ENCODE measurements around the gene SETD6.
"Not testable (repeated sequence)": the region's sequence is repeated elsewhere in the genome, so short reads cannot be mapped to it uniquely, and the experiment has no call there.

SETD6 gene

DNA sequence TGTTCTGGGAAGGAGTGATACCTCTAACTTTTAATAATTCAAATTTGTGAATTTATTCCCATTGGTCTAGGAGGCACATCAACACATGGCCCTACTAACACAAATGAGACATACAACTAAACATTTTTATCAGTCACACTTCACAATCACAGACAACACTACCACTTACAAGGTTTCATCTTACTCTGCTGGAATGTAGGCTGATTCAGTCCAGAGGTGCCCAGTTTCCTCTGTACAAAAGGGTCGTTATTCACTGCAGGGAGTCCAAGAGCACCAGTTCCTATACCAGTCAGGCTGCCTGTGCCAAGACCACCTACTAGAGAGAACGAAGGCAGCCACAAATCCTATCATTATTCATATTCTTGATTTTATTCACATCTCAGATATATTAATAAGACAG is 41.4 kb downstream of the SETD6 start:
- H3K36me3 ChIP-seq (ENCODE audit: insufficient read depth, low read length), result peaks cover 100% of the 10 kb centered on the region

GRCh38 chr16:58563235-58563634 is 47.9 kb downstream of the SETD6 start:
- H3K9ac ChIP-seq (ENCODE audit: low read depth, low read length, poor library complexity, severe bottlenecking), result no peak overlapping the region
- peaks cover 84% of the 10 kb centered on the region for H3K36me3 ChIP-seq (ENCODE audit: insufficient read depth, low read length)
- peaks cover 33% of the 10 kb centered on the region for H4K20me1 ChIP-seq (ENCODE audit: insufficient read depth, low read length, poor library complexity, severe bottlenecking)

More for the DNA sequence above, 41.4 kb downstream of the SETD6 start:
- H3F3A ChIP-seq (ENCODE audit: low read depth), result no peaks in the 10 kb centered on the region
- no peak overlapping the region for H3K4me3 ChIP-seq (ENCODE audit: low read length, poor library complexity, severe bottlenecking)
- peaks cover 20% of the 10 kb centered on the region for H3K79me2 ChIP-seq (ENCODE audit: insufficient read depth, low read length)
- H2AFZ ChIP-seq (ENCODE audit: low read length), result no peak overlapping the region
- H3K4me2 ChIP-seq (ENCODE audit: low read depth, low read length, poor library complexity, severe bottlenecking), result no peak overlapping the region
- H3K9me3 ChIP-seq (ENCODE audit: insufficient read depth, low read depth, low read length), result no peaks in the 10 kb centered on the region
- no peaks in the 10 kb centered on the region for H3K4me1 ChIP-seq (ENCODE audit: insufficient read depth, low read length, poor library complexity, severe bottlenecking)
- H3K27me3 ChIP-seq (ENCODE audit: insufficient read depth, low read length, poor library complexity, severe bottlenecking), result no peaks in the 10 kb centered on the region
- TF ChIP-seq, protein P1, sequence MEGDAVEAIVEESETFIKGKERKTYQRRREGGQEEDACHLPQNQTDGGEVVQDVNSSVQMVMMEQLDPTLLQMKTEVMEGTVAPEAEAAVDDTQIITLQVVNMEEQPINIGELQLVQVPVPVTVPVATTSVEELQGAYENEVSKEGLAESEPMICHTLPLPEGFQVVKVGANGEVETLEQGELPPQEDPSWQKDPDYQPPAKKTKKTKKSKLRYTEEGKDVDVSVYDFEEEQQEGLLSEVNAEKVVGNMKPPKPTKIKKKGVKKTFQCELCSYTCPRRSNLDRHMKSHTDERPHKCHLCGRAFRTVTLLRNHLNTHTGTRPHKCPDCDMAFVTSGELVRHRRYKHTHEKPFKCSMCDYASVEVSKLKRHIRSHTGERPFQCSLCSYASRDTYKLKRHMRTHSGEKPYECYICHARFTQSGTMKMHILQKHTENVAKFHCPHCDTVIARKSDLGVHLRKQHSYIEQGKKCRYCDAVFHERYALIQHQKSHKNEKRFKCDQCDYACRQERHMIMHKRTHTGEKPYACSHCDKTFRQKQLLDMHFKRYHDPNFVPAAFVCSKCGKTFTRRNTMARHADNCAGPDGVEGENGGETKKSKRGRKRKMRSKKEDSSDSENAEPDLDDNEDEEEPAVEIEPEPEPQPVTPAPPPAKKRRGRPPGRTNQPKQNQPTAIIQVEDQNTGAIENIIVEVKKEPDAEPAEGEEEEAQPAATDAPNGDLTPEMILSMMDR (conservative IDR thresholded peaks at IDR 0.05; ENCODE audit: low read length), result no peak
- no peak for TF ChIP-seq EZH2phosphoT487 (IDR thresholded peaks at IDR 0.05; ENCODE audit: borderline replicate concordance)
- no peaks in the 10 kb centered on the region for H3K9me2 ChIP-seq (replicated peaks; ENCODE audit: low read depth, low read length)
- no peak overlapping the region for H3K9ac ChIP-seq (ENCODE audit: low read depth, low read length, poor library complexity, severe bottlenecking)
- H4K20me1 ChIP-seq (ENCODE audit: insufficient read depth, low read length, poor library complexity, severe bottlenecking), result peaks cover 20% of the 10 kb centered on the region

DNA sequence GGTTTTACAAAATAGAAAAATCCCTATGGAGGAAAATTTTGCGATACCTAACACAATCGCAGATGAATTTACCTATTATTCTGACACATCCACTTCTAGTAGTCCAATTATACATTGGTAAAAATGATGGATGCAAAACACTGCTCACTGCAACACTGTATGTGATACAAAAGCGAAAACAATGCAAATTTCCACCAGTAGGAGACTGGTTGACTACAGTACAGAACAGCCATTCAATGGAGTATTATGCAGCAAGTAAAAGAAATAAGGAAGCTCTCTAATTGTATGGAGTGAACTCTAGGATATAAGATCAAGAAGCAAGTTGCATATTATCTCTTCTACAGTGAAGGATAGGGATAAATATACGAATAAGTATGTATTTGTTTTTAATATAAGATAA is 48.5 kb downstream of the SETD6 start:
- peaks cover 35% of the 10 kb centered on the region for H4K20me1 ChIP-seq (ENCODE audit: insufficient read depth, low read length, poor library complexity, severe bottlenecking)
- no peaks in the 10 kb centered on the region for H3K4me1 ChIP-seq (ENCODE audit: insufficient read depth, low read length, poor library complexity, severe bottlenecking)
- no peak overlapping the region for H3K9ac ChIP-seq (ENCODE audit: low read depth, low read length, poor library complexity, severe bottlenecking)

More at GRCh38 chr16:58563235-58563634, 47.9 kb downstream of the SETD6 start:
- peaks cover 57% of the 10 kb centered on the region for H3K79me2 ChIP-seq (ENCODE audit: insufficient read depth, low read length)
- H2AFZ ChIP-seq (ENCODE audit: low read length), result no peak overlapping the region
- no peak overlapping the region for H3K4me2 ChIP-seq (ENCODE audit: low read depth, low read length, poor library complexity, severe bottlenecking)
- TF ChIP-seq, protein P1 (conservative IDR thresholded peaks at IDR 0.05; ENCODE audit: low read length), result no peak
- no peak for TF ChIP-seq EZH2phosphoT487 (IDR thresholded peaks at IDR 0.05; ENCODE audit: borderline replicate concordance)
- H3K27me3 ChIP-seq (ENCODE audit: insufficient read depth, low read length, poor library complexity, severe bottlenecking), result no peaks in the 10 kb centered on the region
- no peaks in the 10 kb centered on the region for H3K9me2 ChIP-seq (replicated peaks; ENCODE audit: low read depth, low read length)
- H3K4me3 ChIP-seq (ENCODE audit: low read length, poor library complexity, severe bottlenecking), result no peak overlapping the region
- no peaks in the 10 kb centered on the region; the same call in 1 of the 2 replicates for H3F3A ChIP-seq (ENCODE audit: low read depth)
- no peaks in the 10 kb centered on the region for H3K4me1 ChIP-seq (ENCODE audit: insufficient read depth, low read length, poor library complexity, severe bottlenecking)
- H3K9me3 ChIP-seq (ENCODE audit: insufficient read depth, low read depth, low read length), result no peaks in the 10 kb centered on the region

DNA sequence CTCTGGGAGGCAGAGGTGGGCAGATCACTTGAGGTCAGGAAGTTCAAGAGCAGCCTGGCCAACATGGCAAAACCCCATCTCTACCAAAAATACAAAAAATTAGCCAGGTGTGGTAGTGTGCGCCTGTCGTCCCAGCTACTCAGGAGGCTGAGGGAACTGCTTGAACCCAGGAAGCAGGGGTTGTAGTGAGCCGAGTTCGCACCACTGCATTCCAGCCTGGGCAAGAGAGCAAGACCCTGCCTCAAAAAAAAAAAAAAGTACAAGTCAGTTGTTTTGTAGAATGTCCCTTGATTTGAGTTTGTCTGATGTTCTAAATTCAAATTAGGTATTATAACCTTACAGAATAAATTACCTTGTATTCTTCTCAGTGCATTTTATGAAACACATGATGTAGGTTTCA is 50.4 kb downstream of the SETD6 start:
- H3K27me3 ChIP-seq (ENCODE audit: insufficient read depth, low read length, poor library complexity, severe bottlenecking); H3F3A ChIP-seq (ENCODE audit: low read depth); H2AFZ ChIP-seq (ENCODE audit: low read length); H3K9ac ChIP-seq (ENCODE audit: low read depth, low read length, poor library complexity, severe bottlenecking); H3K9me3 ChIP-seq (ENCODE audit: insufficient read depth, low read depth, low read length); H3K4me3 ChIP-seq (ENCODE audit: low read length, poor library complexity, severe bottlenecking); H3K4me1 ChIP-seq (ENCODE audit: insufficient read depth, low read length, poor library complexity, severe bottlenecking); H3K9me2 ChIP-seq (replicated peaks; ENCODE audit: low read depth, low read length); H3K4me2 ChIP-seq (ENCODE audit: low read depth, low read length, poor library complexity, severe bottlenecking): not testable (repeated sequence)
- Histone ChIP-seq H3K79me2 (ENCODE audit: insufficient read depth, low read length) (peaks cover 55% of the 10 kb centered on the region), H4K20me1 (ENCODE audit: insufficient read depth, low read length, poor library complexity, severe bottlenecking) (peaks cover 32% of the 10 kb centered on the region), H3K36me3 (ENCODE audit: insufficient read depth, low read length) (peaks cover 83% of the 10 kb centered on the region)

More for the DNA sequence above, 48.5 kb downstream of the SETD6 start:
- H3F3A ChIP-seq (ENCODE audit: low read depth), result no peaks in the 10 kb centered on the region; the same call in 1 of the 2 replicates
- no peaks in the 10 kb centered on the region for H3K9me2 ChIP-seq (replicated peaks; ENCODE audit: low read depth, low read length)
- no peak overlapping the region for H3K4me2 ChIP-seq (ENCODE audit: low read depth, low read length, poor library complexity, severe bottlenecking)
- no peaks in the 10 kb centered on the region for H3K27me3 ChIP-seq (ENCODE audit: insufficient read depth, low read length, poor library complexity, severe bottlenecking)
- peaks cover 83% of the 10 kb centered on the region for H3K36me3 ChIP-seq (ENCODE audit: insufficient read depth, low read length)
- TF ChIP-seq EZH2phosphoT487 (IDR thresholded peaks at IDR 0.05; ENCODE audit: borderline replicate concordance), result no peak
- TF ChIP-seq, protein P1 (conservative IDR thresholded peaks at IDR 0.05; ENCODE audit: low read length), result no peak
- H2AFZ ChIP-seq (ENCODE audit: low read length), result no peak overlapping the region
- no peak overlapping the region for H3K4me3 ChIP-seq (ENCODE audit: low read length, poor library complexity, severe bottlenecking)
- H3K9me3 ChIP-seq (ENCODE audit: insufficient read depth, low read depth, low read length), result no peaks in the 10 kb centered on the region
- H3K79me2 ChIP-seq (ENCODE audit: insufficient read depth, low read length), result peaks cover 54% of the 10 kb centered on the region

All from Loucy (cell line).